ENCODE data around the gene TRPM8.

TRPM8 gene

DNA sequence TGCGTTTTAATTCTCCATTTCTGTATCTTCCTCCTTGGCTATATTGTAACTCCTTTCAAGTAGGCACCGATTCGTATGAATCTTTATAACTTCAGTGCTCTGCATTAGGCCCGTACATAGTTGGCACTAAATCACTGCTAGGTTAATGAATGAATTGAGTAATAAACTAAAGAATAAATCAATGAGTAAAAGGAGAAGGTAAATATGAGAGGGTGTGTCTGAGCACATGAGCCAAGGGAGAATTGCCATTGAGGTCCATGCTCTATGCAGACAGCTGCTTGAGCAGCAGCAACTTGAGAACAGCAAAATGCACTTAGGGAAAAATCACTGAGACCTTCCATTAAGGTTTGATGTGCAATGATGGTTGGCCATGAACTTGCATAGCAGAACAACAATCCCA is 11.2 kb upstream of the TRPM8 start:
- H3K4me1 ChIP-seq (ENCODE audit: low read length): no peaks in the 10 kb centered on the region
- no peak overlapping the region for H2AFZ ChIP-seq (ENCODE audit: low read depth, low read length)
- H3K27ac ChIP-seq (ENCODE audit: low read length): no peak overlapping the region
- no peaks in the 10 kb centered on the region for H3K9me3 ChIP-seq (ENCODE audit: insufficient read depth, low read length)
- H3K79me2 ChIP-seq (ENCODE audit: low read length): no peaks in the 10 kb centered on the region
- H3K36me3 ChIP-seq (replicated peaks; ENCODE audit: low read depth, low read length): no peaks in the 10 kb centered on the region
- H3K4me3 ChIP-seq (ENCODE audit: low read length): no peak overlapping the region
- no peak overlapping the region for H3K9ac ChIP-seq (ENCODE audit: low read length)
- no peaks in the 10 kb centered on the region for H3K27me3 ChIP-seq (ENCODE audit: low read depth, low read length)
- H3K4me2 ChIP-seq (ENCODE audit: low read length): no peak overlapping the region
- no peaks in the 10 kb centered on the region for H4K20me1 ChIP-seq (ENCODE audit: insufficient read depth, low read length)
- TF ChIP-seq, protein P1, sequence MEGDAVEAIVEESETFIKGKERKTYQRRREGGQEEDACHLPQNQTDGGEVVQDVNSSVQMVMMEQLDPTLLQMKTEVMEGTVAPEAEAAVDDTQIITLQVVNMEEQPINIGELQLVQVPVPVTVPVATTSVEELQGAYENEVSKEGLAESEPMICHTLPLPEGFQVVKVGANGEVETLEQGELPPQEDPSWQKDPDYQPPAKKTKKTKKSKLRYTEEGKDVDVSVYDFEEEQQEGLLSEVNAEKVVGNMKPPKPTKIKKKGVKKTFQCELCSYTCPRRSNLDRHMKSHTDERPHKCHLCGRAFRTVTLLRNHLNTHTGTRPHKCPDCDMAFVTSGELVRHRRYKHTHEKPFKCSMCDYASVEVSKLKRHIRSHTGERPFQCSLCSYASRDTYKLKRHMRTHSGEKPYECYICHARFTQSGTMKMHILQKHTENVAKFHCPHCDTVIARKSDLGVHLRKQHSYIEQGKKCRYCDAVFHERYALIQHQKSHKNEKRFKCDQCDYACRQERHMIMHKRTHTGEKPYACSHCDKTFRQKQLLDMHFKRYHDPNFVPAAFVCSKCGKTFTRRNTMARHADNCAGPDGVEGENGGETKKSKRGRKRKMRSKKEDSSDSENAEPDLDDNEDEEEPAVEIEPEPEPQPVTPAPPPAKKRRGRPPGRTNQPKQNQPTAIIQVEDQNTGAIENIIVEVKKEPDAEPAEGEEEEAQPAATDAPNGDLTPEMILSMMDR (IDR thresholded peaks at IDR 0.05; ENCODE audit: low read depth, low read length): no peak
- TF ChIP-seq EZH2phosphoT487 (IDR thresholded peaks at IDR 0.05; ENCODE audit: low read depth): no peak

DNA sequence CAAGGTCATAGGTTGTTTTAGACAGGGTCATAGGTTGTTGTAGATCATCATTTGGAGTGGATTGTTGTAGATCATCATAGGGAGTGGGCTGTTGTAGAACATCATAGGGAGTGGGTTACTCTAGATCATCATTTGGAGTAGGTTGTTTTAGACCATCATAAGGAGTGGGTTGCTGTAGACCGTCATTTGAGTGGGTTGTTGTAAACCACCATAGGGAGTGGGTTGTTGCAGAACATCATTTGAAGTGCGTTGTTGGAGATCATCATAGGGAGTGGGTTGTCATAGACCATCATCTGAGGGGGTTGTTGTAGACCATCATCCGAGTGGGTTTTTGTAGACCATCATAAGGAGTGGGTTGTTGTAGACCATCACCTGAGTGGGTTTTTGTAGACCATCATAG is 9.5 kb upstream of the TRPM8 start:
- Histone ChIP-seq H3K4me2 (ENCODE audit: low read length) (no peak overlapping the region), H3K79me2 (ENCODE audit: low read length) (no peaks in the 10 kb centered on the region), H3K4me1 (ENCODE audit: low read length) (no peaks in the 10 kb centered on the region), H3K27me3 (ENCODE audit: low read depth, low read length) (no peaks in the 10 kb centered on the region), H4K20me1 (ENCODE audit: insufficient read depth, low read length) (no peaks in the 10 kb centered on the region), H3K27ac (ENCODE audit: low read length) (no peak overlapping the region), H3K9me3 (ENCODE audit: insufficient read depth, low read length) (no peaks in the 10 kb centered on the region), H3K9ac (ENCODE audit: low read length) (no peak overlapping the region), H3K36me3 (replicated peaks; ENCODE audit: low read depth, low read length) (no peaks in the 10 kb centered on the region), H3K4me3 (ENCODE audit: low read length) (no peak overlapping the region), H2AFZ (ENCODE audit: low read depth, low read length) (no peak overlapping the region)
- no peak for TF ChIP-seq EZH2phosphoT487 (IDR thresholded peaks at IDR 0.05; ENCODE audit: low read depth)
- TF ChIP-seq, protein P1 (IDR thresholded peaks at IDR 0.05; ENCODE audit: low read depth, low read length): no peak

DNA sequence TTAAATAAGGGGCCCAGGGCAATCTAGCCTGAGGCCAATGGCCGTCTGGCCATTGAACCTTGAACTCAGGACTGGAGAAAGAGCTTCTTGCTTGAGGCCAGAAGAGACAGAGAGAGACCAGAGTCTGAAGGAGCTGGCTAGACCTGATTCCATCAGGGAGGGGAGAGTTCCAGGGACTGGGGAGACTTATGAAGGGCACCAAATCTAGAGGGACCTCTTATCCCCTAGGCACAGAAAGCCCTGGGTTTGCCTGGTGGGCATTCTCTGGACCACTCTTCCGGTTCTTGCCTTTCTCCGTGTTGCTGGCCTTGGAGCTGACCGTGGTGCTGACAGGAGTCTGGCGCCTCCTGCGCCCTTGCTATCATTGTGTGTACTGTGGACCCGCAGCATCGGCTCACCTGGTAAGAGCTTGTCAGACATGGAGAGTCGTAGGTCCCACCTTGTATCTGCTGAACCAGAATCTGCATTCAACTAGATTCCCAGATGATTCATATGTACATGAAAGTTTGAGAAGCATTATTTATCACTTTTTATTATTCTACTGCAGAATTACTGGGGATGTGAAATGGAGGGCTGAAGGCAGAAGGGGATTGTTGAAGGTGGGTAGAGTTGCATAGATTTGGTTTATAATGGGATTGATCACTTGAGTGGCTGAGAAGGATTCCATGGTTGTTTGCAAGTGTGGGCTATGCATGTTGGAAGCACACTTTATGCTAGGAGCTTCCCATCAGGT is 4.3 kb upstream of the TRPM8 start:
- no peak overlapping the region for H2AFZ ChIP-seq (ENCODE audit: low read depth, low read length)
- no peaks in the 10 kb centered on the region for H3K79me2 ChIP-seq (ENCODE audit: low read length)
- H4K20me1 ChIP-seq (ENCODE audit: insufficient read depth, low read length): no peaks in the 10 kb centered on the region
- H3K4me2 ChIP-seq (ENCODE audit: low read length): no peak overlapping the region
- no peaks in the 10 kb centered on the region for H3K4me1 ChIP-seq (ENCODE audit: low read length)
- H3K27me3 ChIP-seq (ENCODE audit: low read depth, low read length): 0 out of 2 replicates have a peak, but pooled peaks cover 7% of the 10 kb centered on the region
- H3K27ac ChIP-seq (ENCODE audit: low read length): no peak overlapping the region
- H3K4me3 ChIP-seq (ENCODE audit: low read length): no peak overlapping the region
- no peaks in the 10 kb centered on the region for H3K36me3 ChIP-seq (replicated peaks; ENCODE audit: low read depth, low read length)
- H3K9ac ChIP-seq (ENCODE audit: low read length): no peak overlapping the region
- TF ChIP-seq, protein P1 (IDR thresholded peaks at IDR 0.05; ENCODE audit: low read depth, low read length): no peak
- no peak for TF ChIP-seq EZH2phosphoT487 (IDR thresholded peaks at IDR 0.05; ENCODE audit: low read depth)
- no peaks in the 10 kb centered on the region for H3K9me3 ChIP-seq (ENCODE audit: insufficient read depth, low read length)

DNA sequence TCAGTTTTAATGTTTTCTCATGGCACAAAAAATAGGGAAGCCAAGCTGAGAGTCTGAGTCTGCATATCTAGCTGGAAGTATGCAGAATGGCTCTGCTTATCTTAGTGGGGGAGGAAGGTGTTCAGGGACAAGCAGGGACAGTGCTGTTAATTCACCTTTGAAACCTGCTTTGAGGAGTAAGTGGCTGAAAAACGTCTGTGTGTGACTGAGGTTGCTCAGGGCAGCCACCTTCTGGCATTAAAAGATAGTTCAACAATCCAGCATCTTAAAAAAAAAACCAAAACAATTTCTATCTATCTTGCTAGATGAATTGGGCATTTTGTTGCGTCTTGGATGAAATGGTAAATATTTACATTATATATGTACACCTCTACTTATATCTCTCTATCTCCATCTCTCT is 2.0 kb upstream of the TRPM8 start:
- H2AFZ ChIP-seq (ENCODE audit: low read depth, low read length): no peak overlapping the region
- TF ChIP-seq, protein P1 (IDR thresholded peaks at IDR 0.05; ENCODE audit: low read depth, low read length): peak; percentile 19; the same call in 1 of the 2 replicates
- no peak for TF ChIP-seq EZH2phosphoT487 (IDR thresholded peaks at IDR 0.05; ENCODE audit: low read depth)

More for the DNA sequence above, 2.0 kb upstream of the TRPM8 start:
- Histone ChIP-seq H3K9ac (ENCODE audit: low read length) (no peak overlapping the region), H3K4me3 (ENCODE audit: low read length) (no peak overlapping the region), H3K79me2 (ENCODE audit: low read length) (no peaks in the 10 kb centered on the region), H3K36me3 (replicated peaks; ENCODE audit: low read depth, low read length) (no peaks in the 10 kb centered on the region), H4K20me1 (ENCODE audit: insufficient read depth, low read length) (no peaks in the 10 kb centered on the region), H3K9me3 (ENCODE audit: insufficient read depth, low read length) (no peaks in the 10 kb centered on the region), H3K4me2 (ENCODE audit: low read length) (no peak overlapping the region), H3K4me1 (ENCODE audit: low read length) (no peaks in the 10 kb centered on the region), H3K27me3 (ENCODE audit: low read depth, low read length) (0 out of 2 replicates have a peak, but pooled peaks cover 7% of the 10 kb centered on the region), H3K27ac (ENCODE audit: low read length) (no peak overlapping the region)
